T-helper 1 cell treated with Interleukin-12 subunit alpha and Interleukin-12 subunit beta and Interleukin-4 antibody, amounts not matched to agents 30 ng/mL and 1 ng/mL, for 36 hours (primary cell): ENCODE measurements around the gene FAM161A. TPM values are rescaled to one million over a fixed set of nuclear protein-coding genes. Genes with fewer than 3 reads are reported as not detected.

Experiments
- intact Hi-C: fragments of 100-400 bp; cut with micrococcal nuclease; formaldehyde crosslinking; loops from one replicate; pipeline ENCODE4 v1.15.1; 2024
- total RNA-seq: library from RNA; stranded (reverse); gene quantifications from 2 replicates; pipeline ENCODE4 v1.2.3, GENCODE V29; 2022

The FAM161A gene
- total RNA-seq, 1 donor from 2014 or later: 2.3 TPM

GRCh38 chr2:61787941-61788563 is 65.8 kb downstream of the FAM161A start:
- intact Hi-C loops: no loop called here

GRCh38 chr2:61786876-61787275 is 67.0 kb downstream of the FAM161A start:
- intact Hi-C loops: no loop called here

- intact Hi-C loops: no loop called here
Measured at GRCh38 chr2:61785583-61785982, 68.3 kb downstream of the FAM161A start.

GRCh38 chr2:61784643-61785042 is 69.2 kb downstream of the FAM161A start:
- intact Hi-C loops: no loop called here

- intact Hi-C loops: no loop called here
Measured at GRCh38 chr2:61775956-61776570, 77.8 kb downstream of the FAM161A start.

Other genes with a start within 250 kb of the FAM161A start
- 178 and 181 TPM in 2 replicates for gene CCT4, start 34.6 kb upstream of the FAM161A start, total RNA-seq
- 27.3 and 33.8 TPM in 2 replicates for gene COMMD1, start 51.6 kb upstream of the FAM161A start, total RNA-seq